WI38 (cell line): ENCODE data around the gene CNTN5.

Experiments used
- H3K4me3 ChIP-seq: 2 replicates; pipeline ENCODE4 v1.5.1; 2011; ENCODE audit warnings: low read depth, mild to moderate bottlenecking, control low read depth, low read length
- TF ChIP-seq, protein P1 (sequence below): IDR thresholded peaks from 2 replicates; pipeline ENCODE4 v1.5.1; 2012; ENCODE audit warnings: low read depth, mild to moderate bottlenecking, control low read depth, low read length

The CNTN5 gene

DNA sequence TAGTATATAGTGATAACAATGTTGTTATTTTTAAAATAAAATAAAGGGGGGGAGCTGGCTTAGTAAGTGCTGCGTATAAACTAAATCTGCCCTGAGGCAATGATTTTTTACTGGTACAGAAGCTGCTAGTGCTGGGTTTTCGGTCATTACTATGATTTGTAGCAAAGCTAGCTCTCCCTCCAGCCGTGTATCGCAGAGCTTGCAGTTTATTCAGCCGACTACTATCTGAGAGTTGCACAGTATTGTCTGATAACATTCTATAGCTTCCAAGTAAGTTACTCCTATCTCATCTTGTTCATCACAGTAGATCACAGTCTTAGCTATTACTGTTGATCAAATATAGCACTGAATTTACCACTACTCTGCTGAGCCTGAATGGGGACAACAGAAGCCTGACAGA lies 860.9 kb downstream of the CNTN5 start:
- H3K4me3 ChIP-seq, result no peak overlapping the region

DNA sequence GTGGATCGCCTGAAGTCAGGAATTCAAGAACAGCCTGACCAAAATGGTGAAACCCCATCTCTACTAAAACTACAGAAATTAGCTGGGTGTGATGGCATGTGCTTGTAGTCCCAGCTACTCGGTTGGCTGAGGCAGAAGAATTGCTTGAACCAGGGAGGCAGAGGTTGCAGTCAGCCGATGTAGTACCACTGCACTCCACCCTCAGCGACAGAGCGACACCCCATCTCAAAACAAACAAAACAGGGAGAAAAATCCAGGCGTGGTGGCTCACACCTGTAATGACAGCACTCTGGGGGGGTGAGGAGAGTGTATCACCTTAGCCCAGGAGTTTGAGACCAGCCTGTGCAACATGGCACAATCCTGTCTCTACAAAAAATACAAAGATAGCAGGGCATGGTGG lies 864.0 kb downstream of the CNTN5 start:
- no peak overlapping the region for H3K4me3 ChIP-seq
- TF ChIP-seq, protein P1, sequence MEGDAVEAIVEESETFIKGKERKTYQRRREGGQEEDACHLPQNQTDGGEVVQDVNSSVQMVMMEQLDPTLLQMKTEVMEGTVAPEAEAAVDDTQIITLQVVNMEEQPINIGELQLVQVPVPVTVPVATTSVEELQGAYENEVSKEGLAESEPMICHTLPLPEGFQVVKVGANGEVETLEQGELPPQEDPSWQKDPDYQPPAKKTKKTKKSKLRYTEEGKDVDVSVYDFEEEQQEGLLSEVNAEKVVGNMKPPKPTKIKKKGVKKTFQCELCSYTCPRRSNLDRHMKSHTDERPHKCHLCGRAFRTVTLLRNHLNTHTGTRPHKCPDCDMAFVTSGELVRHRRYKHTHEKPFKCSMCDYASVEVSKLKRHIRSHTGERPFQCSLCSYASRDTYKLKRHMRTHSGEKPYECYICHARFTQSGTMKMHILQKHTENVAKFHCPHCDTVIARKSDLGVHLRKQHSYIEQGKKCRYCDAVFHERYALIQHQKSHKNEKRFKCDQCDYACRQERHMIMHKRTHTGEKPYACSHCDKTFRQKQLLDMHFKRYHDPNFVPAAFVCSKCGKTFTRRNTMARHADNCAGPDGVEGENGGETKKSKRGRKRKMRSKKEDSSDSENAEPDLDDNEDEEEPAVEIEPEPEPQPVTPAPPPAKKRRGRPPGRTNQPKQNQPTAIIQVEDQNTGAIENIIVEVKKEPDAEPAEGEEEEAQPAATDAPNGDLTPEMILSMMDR, result no peak

More for the DNA sequence above, 860.9 kb downstream of the CNTN5 start:
- TF ChIP-seq, protein P1, result no peak

DNA sequence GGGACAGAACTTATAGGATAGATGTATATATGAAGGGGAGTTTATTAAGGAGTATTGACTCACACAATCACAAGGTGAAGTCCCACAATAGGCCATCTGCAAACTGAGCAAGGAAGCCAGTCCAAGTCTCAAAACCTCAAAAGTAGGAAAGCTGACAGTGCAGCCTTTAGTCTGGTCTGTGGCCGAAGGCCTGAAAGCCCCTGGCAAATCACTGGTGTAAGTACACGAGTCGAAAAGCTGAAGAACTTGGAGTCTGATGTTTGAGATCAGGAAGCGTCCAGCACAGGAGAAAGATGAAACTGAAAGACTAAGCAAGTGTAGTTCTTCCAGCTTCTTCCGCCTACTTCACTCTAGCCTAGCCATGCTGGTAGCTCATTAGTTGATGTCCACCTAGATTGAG lies 866.7 kb downstream of the CNTN5 start:
- TF ChIP-seq, protein P1, result no peak
- no peak overlapping the region for H3K4me3 ChIP-seq

DNA sequence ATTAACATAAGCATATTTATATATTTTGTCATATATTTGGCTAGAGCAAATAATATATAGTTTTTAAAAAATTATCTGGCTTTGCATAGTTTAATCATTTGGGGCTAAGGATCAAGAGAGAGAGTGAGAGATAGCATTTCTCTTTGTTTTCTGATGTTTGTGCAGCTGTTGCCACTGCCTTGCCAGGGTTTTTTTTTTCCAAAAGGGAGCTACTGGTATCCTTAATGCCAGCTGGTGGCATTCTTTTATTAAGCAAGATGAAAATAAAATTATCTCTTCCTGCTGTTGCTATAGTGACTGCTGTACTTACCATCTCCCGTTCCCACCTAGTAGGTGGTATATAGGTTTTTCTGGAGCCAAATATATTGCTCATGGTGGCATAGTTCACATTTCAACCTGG lies 873.1 kb downstream of the CNTN5 start:
- TF ChIP-seq, protein P1, result no peak
- H3K4me3 ChIP-seq, result no peak overlapping the region

DNA sequence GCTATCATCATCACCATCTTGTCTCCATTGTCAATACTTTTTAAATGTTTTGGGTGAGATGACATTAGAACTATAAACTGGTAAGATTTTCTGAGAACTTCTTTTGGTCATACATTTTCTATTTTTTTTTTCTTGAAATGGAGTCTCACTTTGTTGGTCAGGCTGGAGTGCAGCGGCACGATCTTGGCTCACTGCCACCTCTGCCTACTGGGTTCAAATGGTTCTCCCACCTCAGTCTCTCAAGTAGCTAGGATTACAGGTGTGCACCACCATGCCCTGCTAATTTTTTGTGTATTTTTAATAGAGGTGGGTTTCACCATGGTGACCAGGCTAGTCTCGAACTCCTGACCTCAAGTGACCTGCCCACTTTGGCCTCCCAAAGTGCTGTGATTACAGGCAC lies 880.4 kb downstream of the CNTN5 start:
- TF ChIP-seq, protein P1, result no peak
- H3K4me3 ChIP-seq, result no peak overlapping the region

DNA sequence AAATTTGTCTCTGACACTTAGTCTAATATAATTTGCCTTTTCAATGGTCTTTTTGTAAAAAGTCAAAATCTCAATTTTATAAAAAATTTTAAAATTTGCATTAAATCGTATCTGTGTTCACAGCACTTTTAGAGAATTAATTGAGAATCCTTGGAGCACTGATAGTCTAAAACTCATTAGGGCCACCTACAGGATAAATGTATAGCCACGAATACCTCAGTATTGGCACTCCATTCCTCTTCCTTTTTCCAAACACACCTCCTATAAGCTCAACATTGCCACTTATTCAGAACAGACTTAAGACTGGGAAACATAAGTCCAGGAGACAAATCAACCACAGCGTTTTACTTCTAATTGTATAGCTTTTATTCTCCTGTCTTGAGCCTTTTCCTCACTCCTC lies 890.4 kb downstream of the CNTN5 start:
- H3K4me3 ChIP-seq, result no peak overlapping the region
- TF ChIP-seq, protein P1, result no peak

DNA sequence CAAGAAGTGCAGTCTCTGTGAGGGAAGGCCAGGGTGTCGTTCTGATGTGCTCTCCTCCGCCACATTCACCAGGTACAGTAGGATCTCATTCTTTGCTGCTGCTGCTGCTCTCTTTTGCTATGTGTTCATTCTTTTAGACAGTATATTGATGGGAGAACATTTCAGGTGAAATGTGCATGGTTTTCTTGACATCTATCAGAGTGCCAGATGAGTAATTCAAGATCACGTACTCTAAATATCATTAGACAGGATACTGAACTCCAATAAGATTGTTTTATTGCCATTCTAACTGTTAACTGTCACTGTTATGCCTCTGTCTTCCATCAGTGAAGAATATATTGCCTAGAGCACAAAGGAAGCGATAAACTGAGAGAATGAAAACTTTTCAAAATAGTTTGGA lies 895.3 kb downstream of the CNTN5 start:
- TF ChIP-seq, protein P1, result no peak

More for the DNA sequence above, 895.3 kb downstream of the CNTN5 start:
- no peak overlapping the region for H3K4me3 ChIP-seq
